ENCODE data around the gene OR10H3.
"Not testable (repeated sequence)": the region's sequence is repeated elsewhere in the genome, so short reads cannot be mapped to it uniquely, and the experiment has no call there.

The OR10H3 gene

GRCh38 chr19:15779756-15780476 is 42.1 kb downstream of the OR10H3 start:
- no peak for DNase-seq (ENCODE audit: low read depth in 2 of 2)

- no peak for DNase-seq (ENCODE audit: low read depth in 2 of 2)
Observed at GRCh38 chr19:15780610-15781418, 43.0 kb downstream of the OR10H3 start.

GRCh38 chr19:15781661-15782060 is 43.9 kb downstream of the OR10H3 start:
- no peak for DNase-seq (ENCODE audit: low read depth in 2 of 2)

- DNase-seq (ENCODE audit: low read depth in 2 of 2): no peak
Observed at GRCh38 chr19:15782211-15782610, 44.4 kb downstream of the OR10H3 start.

- not testable (repeated sequence) for DNase-seq (ENCODE audit: low read depth in 2 of 2)
Observed at GRCh38 chr19:15782896-15783295, 45.1 kb downstream of the OR10H3 start.

GRCh38 chr19:15787611-15788155 is 49.9 kb downstream of the OR10H3 start, which contains the start of gene OR10H5:
OR10H5 (plus strand) TSS chr19:15787661; CDS start chr19:15794049, 6,388 bp downstream.
- DNase-seq (ENCODE audit: low read depth in 2 of 2): no peak

- no peak for DNase-seq (ENCODE audit: low read depth in 2 of 2)
Observed at GRCh38 chr19:15788594-15789270, 50.9 kb downstream of the OR10H3 start.

GRCh38 chr19:15790096-15790495 is 52.3 kb downstream of the OR10H3 start:
- no peak for DNase-seq (ENCODE audit: low read depth in 2 of 2)

Data from fibroblast of skin of left quadriceps (primary cell).